HG02610 (cell line): ENCODE data around the gene ATRIP.

Experiments used
- ATAC-seq: cut with Tn5 transposase; IDR thresholded peaks from one replicate; pipeline ENCODE4 v1.9.1; 2021; ENCODE audit warnings: mild to moderate bottlenecking, moderate library complexity; ENCODE audit not compliant: unreplicated experiment

The ATRIP gene

GRCh38 chr3:48409291-48410201 is 37.0 kb upstream of the ATRIP start:
- no peak for ATAC-seq

GRCh38 chr3:48410205-48411040 is 36.1 kb upstream of the ATRIP start:
- ATAC-seq: no peak

GRCh38 chr3:48411041-48411588 is 35.4 kb upstream of the ATRIP start:
- ATAC-seq: no peak

DNA sequence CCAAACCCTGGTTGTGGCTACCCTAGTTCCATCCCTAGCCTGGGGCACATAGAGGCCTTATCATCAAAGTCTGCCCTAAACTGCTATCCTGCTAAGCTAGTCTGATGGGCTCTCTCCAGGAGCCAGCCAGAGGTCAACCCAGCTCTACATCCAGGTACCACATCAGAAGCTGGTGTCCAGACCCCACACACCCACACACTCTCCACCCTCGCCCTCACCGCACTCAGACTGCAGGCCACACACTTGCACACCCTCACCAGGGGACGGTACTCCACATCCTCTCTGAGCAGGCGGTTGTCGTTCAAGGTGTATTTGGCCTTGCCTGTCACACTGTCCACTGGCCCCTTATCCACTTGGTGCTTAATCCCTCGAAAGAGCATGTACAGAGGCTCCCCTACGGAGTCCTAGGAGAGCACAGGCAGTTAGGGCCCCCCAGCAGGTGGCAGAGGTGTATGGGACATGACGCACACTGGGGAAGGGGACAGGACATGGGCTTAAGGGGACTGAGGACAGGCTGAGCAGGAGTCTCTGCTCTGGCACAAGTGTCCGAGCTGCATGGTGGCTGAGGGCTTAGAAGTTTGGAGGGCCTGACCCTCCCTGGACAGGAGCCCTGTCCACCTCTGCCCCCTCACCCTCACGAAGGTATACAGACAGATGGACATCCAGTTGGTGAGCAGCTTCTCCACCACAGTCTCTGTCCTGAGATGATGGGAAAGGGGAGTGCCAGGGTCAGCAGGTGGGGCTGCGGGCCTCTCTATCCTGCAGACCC is 34.7 kb upstream of the ATRIP start:
- ATAC-seq: no peak

GRCh38 chr3:48412375-48413001 is 34.0 kb upstream of the ATRIP start:
- ATAC-seq: no peak

DNA sequence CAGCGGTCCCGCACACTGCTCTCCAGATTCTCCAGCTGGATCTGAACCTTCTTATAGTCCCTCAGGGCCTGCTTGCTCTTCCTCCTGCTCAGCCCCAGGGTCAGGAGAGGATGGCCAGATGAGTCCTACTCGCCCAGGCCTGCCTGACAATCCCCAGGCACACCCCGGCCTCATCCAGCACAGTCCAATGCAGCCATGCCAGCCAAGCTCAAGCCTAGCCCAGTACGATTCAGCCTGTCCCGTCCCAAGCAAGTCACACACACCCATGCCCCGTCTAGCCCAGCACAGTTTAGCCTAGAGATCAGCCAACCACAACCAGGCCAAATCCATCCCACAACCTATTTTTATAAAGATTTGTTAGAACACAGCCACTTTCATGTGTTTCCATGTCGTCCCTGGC is 33.5 kb upstream of the ATRIP start:
- ATAC-seq: no peak

DNA sequence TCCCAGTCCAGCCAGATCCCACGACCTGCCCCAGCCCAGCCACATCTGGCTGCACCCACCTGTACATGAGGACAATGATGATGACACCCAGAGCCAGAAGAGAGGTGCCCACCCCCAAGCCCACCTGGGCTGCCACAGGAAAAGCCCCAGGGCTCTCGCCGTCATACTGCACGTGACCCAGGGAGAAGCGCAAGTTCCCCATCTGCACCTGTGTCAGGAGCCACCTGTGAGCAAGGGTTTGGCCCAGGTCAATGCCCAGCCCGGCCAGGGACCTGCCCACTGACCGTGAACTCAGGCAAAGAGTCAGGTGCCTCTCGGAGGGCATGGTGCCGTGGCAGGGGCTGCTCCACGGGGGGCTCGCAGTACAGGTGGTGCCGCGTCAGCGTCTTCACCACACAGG is 32.9 kb upstream of the ATRIP start:
- ATAC-seq: no peak

GRCh38 chr3:48414376-48415250 is 31.9 kb upstream of the ATRIP start:
- ATAC-seq: no peak

- no peak for ATAC-seq
Measured at GRCh38 chr3:48415251-48415953, 31.1 kb upstream of the ATRIP start.

DNA sequence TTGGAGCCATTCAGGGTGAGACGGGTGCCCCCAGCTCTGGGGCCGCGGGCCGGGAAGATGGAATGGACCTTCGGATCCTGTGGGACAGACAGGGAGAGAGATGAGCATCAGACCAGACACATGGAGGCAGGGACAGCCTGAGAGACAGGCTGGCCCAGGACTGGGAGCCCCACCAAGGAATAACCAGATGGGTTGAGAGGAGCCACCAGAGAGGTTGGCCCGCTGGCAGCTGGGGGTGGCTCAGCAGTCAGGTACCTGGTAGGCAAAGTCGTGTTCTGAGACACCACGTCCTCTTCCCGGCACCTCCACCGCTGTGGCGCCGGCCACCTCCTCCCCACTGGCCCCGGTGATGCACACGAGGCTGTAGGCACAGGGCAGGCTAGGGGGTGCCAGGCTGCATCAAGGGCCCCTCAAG is 30.4 kb upstream of the ATRIP start:
- no peak for ATAC-seq

DNA sequence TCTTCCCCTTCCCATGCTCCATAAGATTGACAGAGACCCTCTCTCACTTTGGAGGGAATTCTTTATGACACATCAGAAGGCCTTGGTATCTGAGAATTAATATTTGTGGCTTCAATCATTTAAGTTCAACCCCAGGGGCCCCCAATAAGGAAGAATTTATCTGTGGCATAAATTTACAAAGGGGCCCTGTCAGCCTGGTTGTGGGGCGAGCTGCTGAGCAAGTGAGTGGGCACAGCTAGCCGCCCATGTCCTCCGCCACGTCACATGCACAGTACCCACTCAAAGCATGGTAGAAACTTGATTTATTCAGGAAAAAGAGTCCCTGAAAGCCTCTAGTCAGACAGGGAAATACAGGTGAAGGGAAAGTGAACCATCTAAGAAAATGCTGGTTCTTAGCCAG is 30.0 kb upstream of the ATRIP start:
- no peak for ATAC-seq

GRCh38 chr3:48417529-48418108 is 28.9 kb upstream of the ATRIP start:
- no peak for ATAC-seq

GRCh38 chr3:48418140-48418539 is 28.4 kb upstream of the ATRIP start:
- ATAC-seq: no peak

- ATAC-seq: no peak
Measured at GRCh38 chr3:48418651-48419050, 27.9 kb upstream of the ATRIP start.

DNA sequence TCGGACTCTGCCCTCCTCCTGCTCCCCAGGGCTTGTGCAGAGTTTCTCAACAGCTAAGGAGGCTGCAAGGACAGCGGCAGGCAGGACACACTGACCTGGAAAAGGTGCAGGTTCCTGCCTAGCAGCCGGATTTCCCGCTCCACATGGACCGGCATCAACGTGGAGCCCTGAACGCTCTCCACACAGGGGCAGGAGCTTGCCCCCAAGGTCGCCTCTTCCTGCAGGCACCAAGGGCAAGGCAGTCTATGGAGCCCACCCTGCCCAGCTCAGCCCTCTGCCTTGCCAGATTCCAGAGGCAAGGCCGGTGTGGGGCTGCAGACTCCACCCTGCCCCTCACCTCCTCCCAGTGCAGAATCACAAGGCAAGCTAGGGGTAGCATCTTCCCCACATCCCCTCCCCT is 27.4 kb upstream of the ATRIP start:
- ATAC-seq: no peak

DNA sequence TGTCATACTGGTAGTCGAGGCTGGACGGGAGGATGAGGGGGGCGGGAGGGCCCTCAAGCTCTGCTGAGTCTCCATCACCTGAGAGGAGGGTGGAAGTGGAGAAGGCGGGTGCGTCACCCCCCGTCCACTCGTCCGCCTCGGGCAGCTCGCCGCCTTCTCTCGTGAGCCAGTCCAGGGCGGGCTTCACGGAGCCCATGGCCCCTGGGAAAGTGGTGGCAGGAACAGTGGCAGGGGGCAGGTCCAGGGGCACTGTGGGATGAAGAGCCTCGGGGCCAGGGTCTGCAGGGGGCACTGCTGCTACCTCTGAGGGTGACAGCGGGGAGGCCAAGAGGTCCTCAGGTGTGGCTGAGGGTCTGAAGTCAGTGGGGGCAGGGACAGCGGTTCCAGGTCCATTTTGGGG is 26.9 kb upstream of the ATRIP start:
- no peak for ATAC-seq

DNA sequence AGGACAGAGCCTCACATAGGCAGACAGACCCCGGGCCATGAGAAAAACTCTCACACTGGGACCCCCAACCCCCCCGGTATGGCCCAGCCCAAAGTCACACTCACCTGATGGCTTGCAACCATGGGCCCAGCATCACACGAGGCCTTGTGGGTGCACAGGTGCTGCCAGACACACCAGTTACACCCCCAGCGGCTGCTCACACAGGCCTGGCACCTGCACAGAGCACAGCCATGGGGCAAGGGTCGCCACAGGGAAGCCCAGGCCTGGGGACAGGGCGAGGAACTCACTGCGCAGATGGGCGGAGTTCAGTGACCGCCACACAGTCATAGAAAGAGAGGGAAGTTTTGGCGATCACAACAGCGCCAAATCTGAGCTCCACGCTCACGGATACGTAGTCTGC is 26.0 kb upstream of the ATRIP start:
- no peak for ATAC-seq

DNA sequence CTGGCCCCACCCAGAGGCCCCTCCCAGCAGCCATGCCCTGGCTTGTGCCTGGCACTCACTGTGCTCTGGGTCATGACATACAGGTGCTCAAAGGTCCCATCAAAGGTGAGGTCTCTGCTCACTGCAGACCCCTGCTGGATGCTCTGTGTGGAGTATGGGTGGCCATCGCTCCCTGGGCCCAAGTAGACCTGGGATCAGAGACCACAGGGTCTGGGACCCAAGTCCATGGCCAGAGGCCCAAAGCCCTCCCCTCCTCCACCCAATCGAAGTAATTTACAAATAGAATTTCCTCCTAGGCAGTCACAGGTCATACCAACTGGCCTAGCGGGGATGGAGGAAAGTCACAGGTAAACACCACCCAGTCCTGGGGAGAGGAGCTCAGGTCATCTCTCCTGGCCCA is 24.3 kb upstream of the ATRIP start:
- ATAC-seq: no peak

- ATAC-seq: no peak
Measured at GRCh38 chr3:48422681-48423080, 23.9 kb upstream of the ATRIP start.
